Measurements from ENCODE around the gene WDR7.

Gene WDR7

DNA sequence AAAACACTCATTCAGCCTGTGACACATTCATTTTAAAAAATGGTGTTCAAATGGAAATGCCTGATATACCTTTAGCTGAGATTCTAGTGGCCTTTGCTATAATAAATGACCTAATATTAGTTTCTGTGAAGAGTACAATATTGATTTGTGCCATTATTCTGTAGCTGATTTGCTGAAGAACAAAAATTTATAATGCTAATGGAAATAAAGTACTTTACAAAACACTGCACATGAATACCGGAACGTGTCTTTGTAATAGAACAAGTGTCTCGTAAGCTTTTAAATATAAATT is 138.7 kb downstream of the WDR7 start:
- FAIRE-seq (no peak), DNase-seq (ENCODE audit: insufficient read length, low spot score) (no peak)

DNA sequence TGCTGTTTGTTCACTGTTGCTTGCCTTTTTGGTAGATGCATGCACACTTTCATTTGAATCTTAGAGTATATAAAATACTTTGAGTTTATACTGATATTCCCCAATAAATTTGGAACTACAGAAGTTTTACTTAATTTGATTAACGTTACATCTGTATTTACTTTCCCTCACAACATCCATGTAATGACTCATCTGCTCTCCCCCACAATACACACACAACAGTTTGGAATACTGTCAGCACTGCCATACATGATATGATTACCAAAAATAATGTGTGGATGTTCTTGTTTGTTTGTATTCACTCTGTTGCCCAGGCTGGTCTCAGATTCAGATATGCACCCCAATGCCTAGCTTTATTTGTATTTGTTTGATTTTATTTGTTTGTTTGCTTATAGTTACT is 144.2 kb downstream of the WDR7 start:
- FAIRE-seq (no peak), DNase-seq (ENCODE audit: insufficient read length, low spot score) (no peak)

DNA sequence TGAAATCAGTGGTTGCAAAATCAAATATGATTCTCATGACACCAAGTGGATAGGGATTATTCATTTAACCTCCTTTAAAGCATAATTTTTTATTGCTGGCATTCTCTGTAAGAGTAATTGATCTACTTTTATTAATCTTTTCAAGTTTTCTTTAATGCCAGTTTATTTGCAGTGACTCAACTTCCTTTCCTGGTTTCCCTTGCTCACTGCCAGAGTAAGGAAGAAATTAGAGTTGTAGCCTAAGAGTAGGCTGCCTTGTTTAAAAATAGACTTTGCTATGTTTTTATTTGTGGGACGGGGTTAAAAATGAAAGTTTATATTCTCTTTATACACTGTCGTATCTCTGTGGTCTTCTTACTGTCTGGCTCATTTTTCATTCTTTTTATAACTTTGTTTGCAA is 148.6 kb downstream of the WDR7 start:
- DNase-seq (ENCODE audit: insufficient read length, low spot score) (no peak), FAIRE-seq (no peak)

DNA sequence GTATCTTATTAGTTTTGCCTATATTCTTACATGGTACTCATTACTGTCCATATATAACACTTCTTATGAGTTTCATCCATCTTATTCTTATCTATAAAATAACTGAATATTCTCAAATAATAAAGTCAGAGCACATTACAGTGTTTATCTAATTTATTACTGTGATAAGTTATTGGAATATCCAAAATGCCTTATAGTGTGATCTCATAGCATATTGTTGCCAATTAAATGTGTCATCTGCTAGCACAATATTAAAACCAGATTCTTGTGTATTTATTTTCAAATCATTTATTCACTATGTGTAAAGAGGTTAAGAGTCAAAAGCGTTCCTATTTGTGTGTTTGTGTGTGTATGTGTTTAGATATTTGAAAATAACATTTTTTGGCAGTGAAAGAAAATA is 151.9 kb downstream of the WDR7 start:
- no peak for FAIRE-seq
- DNase-seq (ENCODE audit: insufficient read length, low spot score): no peak

DNA sequence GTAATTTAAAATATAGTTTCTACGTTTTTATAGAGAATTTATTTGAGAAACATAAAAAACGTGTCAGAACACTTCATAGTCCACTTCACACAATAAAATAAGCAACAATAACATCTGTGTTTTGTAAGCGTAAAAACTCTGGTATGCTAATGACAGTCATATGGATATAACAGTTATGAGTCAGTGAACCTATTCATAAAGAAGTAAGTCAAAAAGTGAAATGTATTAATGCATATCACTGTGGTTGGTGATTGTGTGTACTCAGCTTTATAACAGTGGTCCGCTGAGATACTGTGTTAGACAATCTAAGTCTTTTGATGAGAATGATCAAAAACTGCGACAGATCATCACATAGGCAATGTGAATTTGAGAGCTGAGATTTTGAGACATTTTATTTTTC is 153.2 kb downstream of the WDR7 start:
- DNase-seq (ENCODE audit: insufficient read length, low spot score) (no peak), FAIRE-seq (no peak)

DNA sequence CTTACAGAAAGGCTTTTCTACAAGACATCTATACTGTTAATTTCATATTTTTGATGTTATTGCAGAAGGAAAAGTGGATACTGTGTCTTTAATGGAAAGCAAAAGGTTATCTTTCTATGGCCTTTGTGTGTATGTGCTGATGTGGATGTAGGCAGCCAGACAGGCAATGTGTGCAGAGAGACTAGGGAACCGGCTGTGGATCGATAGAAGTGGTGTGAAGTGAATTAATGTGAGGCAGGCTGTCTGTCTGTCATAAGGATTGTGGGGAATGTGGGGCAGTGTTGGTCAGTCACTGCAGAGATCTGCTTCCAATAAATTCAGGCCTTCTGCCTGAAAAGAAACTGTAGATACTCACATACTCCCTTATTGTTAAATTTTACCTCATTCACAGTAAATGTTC is 156.7 kb downstream of the WDR7 start:
- FAIRE-seq: no peak
- no peak for DNase-seq (ENCODE audit: insufficient read length, low spot score)

DNA sequence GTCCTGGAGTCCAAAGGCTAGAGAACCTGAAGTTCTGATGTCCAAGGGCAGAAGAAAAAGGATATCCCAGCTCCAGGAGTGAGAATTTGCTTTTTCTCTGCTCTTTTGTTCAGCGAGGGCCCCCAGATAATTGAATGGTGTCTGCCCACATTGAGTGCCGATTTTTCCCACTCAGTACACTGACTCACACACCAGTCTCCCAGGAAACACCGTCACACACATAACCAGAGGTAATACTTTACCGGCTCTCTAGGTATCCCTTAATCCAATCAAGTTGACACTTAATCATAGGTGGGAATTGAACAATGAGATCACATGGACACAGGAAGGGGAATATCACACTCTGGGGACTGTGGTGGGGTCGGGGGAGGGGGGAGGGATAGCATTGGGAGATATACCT is 161.5 kb downstream of the WDR7 start:
- no peak for DNase-seq (ENCODE audit: insufficient read length, low spot score)
- no peak for FAIRE-seq

DNA sequence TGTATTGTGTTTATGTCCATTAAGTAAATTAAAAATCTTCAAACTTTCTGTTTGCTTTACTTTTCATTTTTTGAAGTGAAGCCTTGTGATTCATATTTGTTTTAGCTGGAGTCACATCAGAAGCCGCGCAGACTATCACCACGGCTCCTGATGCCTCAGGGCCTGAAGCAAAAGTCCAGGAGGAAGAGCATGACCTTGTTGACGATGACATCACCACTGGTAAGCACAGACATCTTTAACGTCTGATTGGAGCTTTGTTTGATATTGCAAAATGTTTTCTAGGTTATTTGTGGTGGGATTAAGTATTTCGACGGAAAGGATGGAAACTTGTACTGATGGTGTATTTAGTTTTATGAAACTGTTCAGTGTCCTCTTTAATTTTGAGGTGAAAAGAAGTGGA is 164.8 kb downstream of the WDR7 start:
- DNase-seq (ENCODE audit: insufficient read length, low spot score) (peak; percentile 1), FAIRE-seq (no peak)

DNA sequence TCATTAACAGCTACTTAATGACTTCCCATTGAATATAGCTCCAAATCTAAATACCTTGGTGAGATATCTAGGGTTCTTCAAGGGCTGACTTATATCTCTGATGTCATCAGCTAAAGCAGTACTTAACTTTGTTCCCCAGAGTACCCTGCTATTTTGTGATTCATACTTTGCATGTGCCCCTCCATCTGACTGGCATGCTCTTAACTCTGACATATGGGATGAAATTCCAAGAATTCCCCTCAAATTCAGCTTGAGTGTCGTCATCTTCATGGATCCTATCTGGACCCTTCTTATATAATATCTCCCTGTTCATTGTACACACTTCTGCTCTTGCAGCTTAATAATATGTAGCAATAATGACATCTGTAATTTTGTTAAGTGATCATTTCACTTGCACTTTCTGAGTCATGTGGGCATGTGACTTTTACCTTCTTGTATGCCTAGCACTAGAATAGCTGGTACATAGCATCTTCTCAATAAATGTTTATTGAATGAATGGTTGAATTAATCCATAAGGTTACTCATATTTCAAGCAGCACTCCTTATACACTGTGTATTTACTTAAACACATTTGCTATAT is 172.9 kb downstream of the WDR7 start:
- DNase-seq (ENCODE audit: insufficient read length, low spot score) (no peak), FAIRE-seq (no peak)

DNA sequence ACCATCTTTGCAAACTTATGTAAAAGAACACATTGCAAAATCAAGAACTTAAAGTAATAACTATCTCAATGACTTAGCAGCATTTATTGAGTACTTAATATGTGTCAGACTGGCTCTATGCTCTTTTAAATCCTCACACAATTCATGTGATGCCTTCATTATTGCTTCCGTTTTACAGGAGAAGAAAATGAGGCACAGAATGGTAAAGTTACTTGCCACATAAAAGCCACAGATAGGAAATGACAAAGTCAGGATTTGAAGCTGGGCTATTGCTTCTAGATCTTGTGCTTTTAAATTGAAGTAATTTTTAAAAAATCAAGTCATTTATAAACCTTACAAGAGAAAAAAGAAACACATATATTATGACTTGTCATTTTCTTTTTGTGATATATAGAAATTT is 174.2 kb downstream of the WDR7 start:
- no peak for DNase-seq (ENCODE audit: insufficient read length, low spot score)
- no peak for FAIRE-seq

DNA sequence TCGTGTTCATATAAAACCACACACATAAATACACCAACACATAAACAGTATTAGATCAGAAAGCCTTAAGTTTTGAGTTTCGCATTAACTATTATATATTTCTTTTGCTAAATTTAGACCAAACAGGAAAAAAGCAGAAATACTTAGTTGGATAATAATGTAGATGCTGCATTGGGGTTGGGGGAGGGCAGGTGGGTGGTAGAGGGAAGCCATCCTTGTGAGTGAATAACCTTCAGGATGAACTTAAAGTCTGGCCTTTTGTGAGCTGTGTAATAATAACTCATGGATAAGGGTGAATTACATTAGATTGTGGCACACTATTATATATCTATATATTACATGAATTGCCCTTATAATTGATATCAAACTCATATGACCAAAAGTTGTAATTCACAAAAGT is 174.7 kb downstream of the WDR7 start:
- DNase-seq (ENCODE audit: insufficient read length, low spot score) (no peak), FAIRE-seq (no peak)

DNA sequence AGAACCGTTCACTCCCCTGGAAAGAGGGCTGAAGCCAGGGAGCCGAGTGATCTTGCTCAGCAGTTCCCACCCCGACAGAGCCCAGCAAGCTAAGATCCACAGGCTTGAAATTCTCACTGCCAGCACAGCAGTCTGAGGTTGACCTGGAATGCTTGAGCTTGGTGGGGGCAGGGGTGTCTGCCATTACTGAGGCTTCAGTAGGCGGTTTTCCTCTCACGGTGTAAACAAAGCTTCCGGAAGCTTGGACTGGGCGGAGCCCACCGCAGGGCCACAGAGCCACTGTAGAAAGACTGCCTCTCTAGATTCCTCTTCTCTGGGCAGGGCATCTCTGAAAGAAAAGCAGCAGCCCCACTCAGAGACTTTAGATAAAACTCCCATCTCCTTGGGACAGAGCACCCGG is 180.8 kb downstream of the WDR7 start:
- no peak for FAIRE-seq
- DNase-seq (ENCODE audit: insufficient read length, low spot score): no peak

DNA sequence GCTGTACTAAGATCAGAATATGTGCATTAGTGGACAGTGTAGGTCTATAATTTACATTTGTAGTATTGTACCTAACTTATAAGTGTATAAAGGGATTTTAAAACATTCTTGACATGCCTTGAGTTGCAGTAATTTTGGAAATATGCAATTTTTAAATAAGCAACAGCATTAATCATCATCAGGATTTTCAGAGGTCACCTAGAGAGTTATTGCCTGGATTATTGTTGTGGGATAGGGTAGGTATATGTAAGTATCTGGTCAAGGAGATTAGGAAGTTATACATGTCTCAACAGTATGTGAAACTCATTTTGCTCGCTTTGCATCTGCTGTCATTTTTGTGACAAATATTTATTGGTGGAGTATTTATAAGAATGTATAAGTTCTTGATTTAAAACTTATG is 184.2 kb downstream of the WDR7 start:
- FAIRE-seq (no peak), DNase-seq (ENCODE audit: insufficient read length, low spot score) (no peak)

DNA sequence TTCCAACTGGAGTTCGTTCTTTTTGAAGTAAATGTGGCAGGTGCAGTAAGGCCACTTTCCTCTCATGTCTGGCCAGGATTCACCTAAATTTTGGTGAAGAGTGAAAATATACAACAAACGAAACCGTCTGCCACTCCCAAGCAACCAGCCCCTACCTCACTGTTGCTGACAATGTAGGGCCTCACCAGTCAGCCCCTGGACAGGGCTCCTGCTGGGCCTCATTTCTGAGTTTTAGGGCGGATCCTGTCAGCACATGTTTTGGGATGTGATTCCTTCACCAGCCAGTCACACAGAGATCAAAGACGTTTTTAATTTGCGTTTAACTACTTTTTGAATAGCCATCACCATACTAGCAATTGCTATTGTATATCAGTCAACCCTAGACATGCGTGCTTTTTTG is 185.0 kb downstream of the WDR7 start:
- FAIRE-seq (no peak), DNase-seq (ENCODE audit: insufficient read length, low spot score) (no peak)

DNA sequence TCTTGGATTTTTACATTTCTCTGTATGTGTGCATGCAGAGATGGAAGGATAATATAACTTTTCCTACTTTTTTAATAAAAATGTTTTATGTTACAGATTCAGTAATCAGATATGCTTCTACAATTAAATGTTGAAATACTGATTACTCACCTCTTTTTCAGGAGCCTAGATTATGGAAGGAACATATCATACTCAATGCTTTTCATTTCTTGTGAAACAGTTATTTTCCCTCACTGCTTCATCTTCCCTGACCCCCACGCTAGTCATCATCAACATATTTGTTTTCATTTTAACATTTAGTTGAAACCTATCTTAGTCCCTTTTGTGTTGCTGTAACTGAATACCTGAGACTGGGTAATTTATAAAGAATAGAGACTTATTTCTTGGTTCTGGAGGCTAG is 190.7 kb downstream of the WDR7 start:
- no peak for FAIRE-seq

DNA sequence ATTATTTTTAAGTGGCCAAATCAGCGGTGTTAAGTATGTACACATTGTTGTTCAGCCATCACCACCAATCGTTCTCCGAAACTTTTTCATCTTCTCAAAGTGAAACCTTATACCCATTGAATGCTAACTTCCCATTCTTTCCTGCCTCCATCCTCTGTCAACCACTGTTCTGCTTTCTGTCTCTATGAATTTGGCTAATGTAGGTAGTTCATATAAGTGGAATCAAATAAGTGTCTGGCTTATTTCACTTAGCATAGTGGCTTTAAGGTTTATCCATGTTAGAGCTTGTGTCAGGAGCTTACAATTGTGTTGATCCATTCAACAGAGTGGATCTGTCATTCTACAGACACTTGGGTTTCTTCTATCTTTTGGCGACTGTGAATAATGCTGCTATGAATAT is 192.1 kb downstream of the WDR7 start:
- DNase-seq (ENCODE audit: insufficient read length, low spot score): no peak
- no peak for FAIRE-seq

More for the DNA sequence above, 190.7 kb downstream of the WDR7 start:
- no peak for DNase-seq (ENCODE audit: insufficient read length, low spot score)

DNA sequence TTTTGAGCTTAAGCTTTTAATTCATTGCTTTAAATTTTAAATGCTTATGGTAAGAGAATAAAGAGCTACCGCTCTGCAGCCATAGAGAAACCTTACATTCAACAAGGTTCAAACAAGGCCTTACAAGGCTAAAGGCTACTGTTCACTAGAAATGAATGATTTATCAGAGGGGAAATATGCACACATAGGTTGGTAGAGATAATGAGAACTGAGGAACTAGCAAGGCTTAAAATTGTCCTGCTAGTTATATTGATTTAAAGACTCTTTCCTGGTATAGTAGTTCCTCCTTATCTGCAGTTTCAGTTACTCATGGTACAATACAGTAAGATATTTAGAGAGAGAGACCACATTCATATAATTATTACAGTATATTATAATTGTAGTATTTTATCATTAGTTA is 193.4 kb downstream of the WDR7 start:
- FAIRE-seq: no peak
- DNase-seq (ENCODE audit: insufficient read length, low spot score): no peak

DNA sequence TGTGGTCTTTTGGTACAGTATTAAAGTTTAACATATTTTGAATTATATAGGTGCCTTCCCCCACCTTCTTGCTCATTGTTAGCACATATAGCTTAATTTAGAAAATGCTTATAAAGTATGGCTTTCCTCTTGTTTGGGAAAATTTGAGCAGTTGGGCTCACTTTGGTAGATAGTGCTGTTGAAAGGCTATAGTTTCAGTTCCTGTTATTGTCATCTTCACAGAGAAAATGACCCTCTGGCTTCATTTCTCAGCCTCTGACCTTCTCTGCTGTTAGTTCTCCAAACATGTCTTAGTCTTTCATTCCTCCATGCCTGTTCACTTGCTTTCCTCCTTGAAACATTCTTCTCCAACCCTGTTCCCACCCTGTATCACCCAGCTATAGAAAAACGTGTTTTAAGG is 200.6 kb downstream of the WDR7 start:
- no peak for FAIRE-seq

DNA sequence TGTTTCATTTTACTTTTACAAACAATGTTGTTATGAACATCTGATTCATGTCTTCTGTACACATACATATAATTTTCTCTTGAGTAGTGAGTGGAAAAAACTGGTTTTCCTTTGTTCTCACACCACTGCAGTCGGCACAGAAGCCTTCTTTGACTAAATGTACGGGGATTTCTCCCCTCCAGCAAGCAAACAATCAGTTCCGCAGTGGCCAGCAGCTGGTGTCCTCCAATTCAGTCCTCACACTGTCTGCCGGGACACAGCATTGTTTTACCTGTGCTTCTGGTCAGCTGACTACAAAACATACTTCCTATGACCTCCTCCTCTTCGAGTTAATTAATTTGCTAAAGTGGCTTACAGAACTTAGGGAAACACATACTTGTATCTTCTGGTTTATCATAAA is 202.8 kb downstream of the WDR7 start:
- no peak for FAIRE-seq
- DNase-seq (ENCODE audit: insufficient read length, low spot score): no peak

More for the DNA sequence above, 200.6 kb downstream of the WDR7 start:
- no peak for DNase-seq (ENCODE audit: insufficient read length, low spot score)

DNA sequence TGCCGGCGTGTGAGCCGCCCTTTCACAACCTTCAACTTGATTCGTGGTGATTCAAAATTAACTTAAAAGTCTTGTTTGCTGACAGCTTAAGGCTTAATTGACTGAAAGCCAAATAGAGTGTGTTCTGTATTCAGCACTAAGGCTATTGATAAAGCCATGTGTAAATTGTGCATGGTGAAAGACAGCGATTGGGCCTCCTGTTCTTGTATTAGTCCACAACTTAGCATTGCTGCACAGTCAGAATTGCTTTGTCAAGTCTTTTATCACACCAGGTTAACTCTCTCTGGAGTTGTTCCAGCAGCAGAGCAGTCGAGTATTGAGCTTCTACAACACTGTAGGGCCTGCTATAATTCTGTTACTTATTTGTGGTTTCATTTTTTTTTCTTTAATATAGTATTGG is 210.1 kb downstream of the WDR7 start:
- FAIRE-seq: no peak

DNA sequence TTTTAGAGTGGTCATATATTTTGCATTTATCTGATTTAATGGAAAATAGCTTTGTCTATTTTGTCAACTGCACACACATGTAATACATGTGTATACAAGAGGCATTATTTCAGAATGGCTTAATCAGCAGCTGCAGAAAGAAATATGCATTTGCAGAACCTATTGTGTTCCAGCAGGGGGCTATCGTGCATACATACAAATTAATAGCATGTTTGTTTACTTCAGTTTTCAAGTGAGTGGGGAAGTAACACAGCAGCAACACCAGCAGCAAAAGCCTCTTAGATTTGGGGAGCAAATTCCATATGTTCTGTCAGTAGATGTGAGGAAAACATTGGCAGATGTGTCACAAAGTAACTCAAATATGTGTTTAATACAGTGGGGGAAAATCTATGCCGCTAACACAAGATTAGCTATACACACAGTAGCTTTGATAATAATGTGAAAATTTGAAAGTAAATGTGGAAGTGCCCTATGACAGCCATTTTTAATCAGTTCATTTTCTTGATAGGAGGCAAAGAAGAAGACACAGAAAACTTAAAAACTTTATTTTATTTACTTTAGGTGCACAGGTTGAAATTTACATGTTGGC is 218.1 kb downstream of the WDR7 start:
- peak; percentile 3 for DNase-seq (ENCODE audit: insufficient read length, low spot score)
- no peak for FAIRE-seq

More for the DNA sequence above, 210.1 kb downstream of the WDR7 start:
- DNase-seq (ENCODE audit: insufficient read length, low spot score): no peak

DNA sequence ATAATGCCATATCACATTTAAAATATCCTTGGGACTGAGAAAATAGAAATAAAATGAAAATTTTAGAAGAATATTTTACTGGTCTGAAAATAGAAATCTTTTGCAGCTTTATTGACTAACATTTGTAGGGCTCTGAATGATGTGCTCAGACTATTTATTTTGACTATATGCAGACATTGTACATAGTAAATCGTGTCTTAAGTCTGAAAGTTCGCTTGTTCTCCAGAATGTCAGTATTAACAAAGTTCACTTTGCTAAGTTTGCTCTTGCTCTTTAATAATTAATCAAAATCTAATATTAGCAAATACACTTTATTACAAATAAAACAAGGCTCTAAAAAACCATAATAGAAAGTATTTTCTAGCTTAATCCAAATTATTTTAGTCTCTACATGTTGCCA is 219.8 kb downstream of the WDR7 start:
- no peak for DNase-seq (ENCODE audit: insufficient read length, low spot score)
- FAIRE-seq: no peak

DNA sequence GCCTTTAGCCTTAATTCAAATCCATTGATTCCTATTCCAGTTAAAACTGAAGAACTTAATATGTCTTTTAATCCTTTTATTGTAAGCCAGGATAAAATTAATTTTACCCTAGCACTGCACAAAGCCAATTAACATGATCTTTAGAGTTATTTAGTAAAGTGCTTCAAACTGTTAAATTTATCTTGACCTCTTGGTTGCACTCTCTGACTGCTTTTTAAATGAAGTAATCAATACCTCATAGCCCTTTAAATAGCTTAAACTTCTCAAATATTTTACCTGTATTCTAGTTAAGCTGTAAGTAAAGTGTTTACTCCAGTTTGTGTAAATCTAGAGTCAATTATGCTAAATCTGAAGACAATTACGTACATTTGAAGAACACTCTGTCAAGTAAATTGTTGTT is 221.0 kb downstream of the WDR7 start:
- DNase-seq (ENCODE audit: insufficient read length, low spot score): no peak
- no peak for FAIRE-seq
